ENCODE measurements around the gene UQCRFS1. TPM values are rescaled to one million over a fixed set of nuclear protein-coding genes. Genes with fewer than 3 reads are reported as not detected.

Gene UQCRFS1
- total RNA-seq, 4 donors from 2014 or later, result 17.8 to 23.2 (median 20.6) TPM

DNA sequence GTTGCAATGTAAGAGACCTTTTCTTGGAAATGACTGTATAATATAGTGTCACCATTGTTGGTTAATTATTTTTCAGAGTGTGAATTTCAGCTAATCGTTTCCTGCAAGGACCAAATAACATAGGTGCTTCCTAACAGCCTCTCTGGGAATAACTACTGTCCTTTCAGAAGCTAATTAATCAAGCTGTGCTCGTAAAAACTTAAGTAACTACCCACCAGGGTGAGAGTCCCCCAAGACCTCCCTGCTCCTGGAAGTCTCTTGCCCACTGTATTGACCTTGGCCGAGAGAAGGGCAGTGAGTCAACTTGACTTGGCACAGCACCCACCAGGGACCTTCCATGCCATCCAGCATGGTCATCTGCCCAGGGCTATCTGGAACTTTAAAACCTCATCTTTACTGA lies 50.3 kb downstream of the UQCRFS1 start:
- intact Hi-C loops (cut with DNase I; ENCODE audit: low total_unique reads), result no loop called here
- DNase-seq, result no peak
- Histone ChIP-seq H3K9me3 (no peaks in the 10 kb centered on the region), H3K4me3 (no peak overlapping the region), H3K27ac (no peak overlapping the region), H3K4me1 (no peaks in the 10 kb centered on the region), H3K36me3 (no peaks in the 10 kb centered on the region), H3K27me3 (no peaks in the 10 kb centered on the region)
- TF ChIP-seq, protein P1, sequence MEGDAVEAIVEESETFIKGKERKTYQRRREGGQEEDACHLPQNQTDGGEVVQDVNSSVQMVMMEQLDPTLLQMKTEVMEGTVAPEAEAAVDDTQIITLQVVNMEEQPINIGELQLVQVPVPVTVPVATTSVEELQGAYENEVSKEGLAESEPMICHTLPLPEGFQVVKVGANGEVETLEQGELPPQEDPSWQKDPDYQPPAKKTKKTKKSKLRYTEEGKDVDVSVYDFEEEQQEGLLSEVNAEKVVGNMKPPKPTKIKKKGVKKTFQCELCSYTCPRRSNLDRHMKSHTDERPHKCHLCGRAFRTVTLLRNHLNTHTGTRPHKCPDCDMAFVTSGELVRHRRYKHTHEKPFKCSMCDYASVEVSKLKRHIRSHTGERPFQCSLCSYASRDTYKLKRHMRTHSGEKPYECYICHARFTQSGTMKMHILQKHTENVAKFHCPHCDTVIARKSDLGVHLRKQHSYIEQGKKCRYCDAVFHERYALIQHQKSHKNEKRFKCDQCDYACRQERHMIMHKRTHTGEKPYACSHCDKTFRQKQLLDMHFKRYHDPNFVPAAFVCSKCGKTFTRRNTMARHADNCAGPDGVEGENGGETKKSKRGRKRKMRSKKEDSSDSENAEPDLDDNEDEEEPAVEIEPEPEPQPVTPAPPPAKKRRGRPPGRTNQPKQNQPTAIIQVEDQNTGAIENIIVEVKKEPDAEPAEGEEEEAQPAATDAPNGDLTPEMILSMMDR (IDR thresholded peaks at IDR 0.05), result no peak
- TF ChIP-seq POLR2A (IDR thresholded peaks at IDR 0.05), result no peak

DNA sequence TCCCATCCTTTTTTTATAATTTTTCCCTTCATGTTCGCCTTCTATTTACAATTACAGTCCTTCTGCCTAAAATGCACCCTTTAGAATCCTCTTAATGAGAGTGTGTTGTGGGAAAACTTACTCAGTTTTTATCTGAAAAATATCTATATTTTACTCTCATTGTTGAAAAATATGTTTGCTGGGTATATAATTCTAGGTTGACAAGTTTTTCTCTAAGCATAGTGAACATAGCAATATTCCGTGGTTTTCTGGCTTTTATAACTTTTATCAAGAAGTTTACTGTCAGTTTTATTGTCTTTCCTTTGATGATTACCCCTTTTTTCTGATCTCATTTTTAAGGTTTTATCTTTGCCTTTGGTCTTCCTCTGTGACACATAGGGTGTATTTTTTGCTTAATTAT lies 57.3 kb downstream of the UQCRFS1 start:
- no peak for TF ChIP-seq POLR2A (IDR thresholded peaks at IDR 0.05)
- TF ChIP-seq, protein P1 (IDR thresholded peaks at IDR 0.05), result no peak
- intact Hi-C loops (cut with DNase I; ENCODE audit: low total_unique reads), result no loop called here
- H3K4me3 ChIP-seq, result no peak overlapping the region
- H3K9me3 ChIP-seq, result no peaks in the 10 kb centered on the region
- H3K4me1 ChIP-seq, result no peaks in the 10 kb centered on the region
- no peaks in the 10 kb centered on the region for H3K27me3 ChIP-seq
- H3K27ac ChIP-seq, result no peak overlapping the region
- no peak for DNase-seq
- no peaks in the 10 kb centered on the region for H3K36me3 ChIP-seq

Small RNAs within 50 kb of the gene (small RNA-seq; reads per million reads assigned to genes)
- not detected for gene RN7SL340P

Measured in uterus (tissue), 4 donors.